H1 (cell line): ENCODE measurements around the gene SLC13A4. TPM values are rescaled to one million over a fixed set of nuclear protein-coding genes. Genes with fewer than 3 reads are reported as not detected.
A peak's percentile ranks its signal among the peaks of the same experiment; 100 is the strongest.

Source experiments
- CTCF ChIA-PET: fragments of 300-600 bp; sonication (Branson Sonifier 250); formaldehyde crosslinking; loops from one replicate; lab custom pipeline; 2021; ENCODE audit not compliant: partially characterized antibody; lab: Charles Lee
- POLR2A ChIA-PET: fragments of 300-600 bp; sonication (Branson Sonifier 250); formaldehyde crosslinking; loops from one replicate; lab custom pipeline; 2021; ENCODE audit warnings: inconsistent platforms; ENCODE audit not compliant: partially characterized antibody; lab: Charles Lee
- DNase-seq, 2 experiments: peaks; one replicate each; pipeline versions ENCODE4 v3.0.0 to v3.0.0-alpha.2; 2010 to 2022; ENCODE audit warnings: low spot score in 2 of 2, low read depth in 1 of 2, mixed read lengths in 1 of 2
- FAIRE-seq: peaks from 2 replicates; lab custom pipeline; 2011; peaks lifted over from hg19 to GRCh38; lab: Jason Lieb, UNC
- H2AFZ ChIP-seq: 2 replicates; pipeline ENCODE4 v1.8.1; 2012; ENCODE audit warnings: low read length, inconsistent platforms
- H2AK5ac ChIP-seq: 2 replicates; pipeline ENCODE4 v1.6.1; 2013; ENCODE audit warnings: low read depth, low read length
- H2BK120ac ChIP-seq: replicated peaks from 2 replicates; pipeline ENCODE3; 2013; ENCODE audit warnings: low read depth, low read length, inconsistent platforms
- H2BK12ac ChIP-seq: 2 replicates; pipeline ENCODE4 v1.6.1; 2013; ENCODE audit warnings: low read depth, low read length
- H2BK15ac ChIP-seq: 2 replicates; pipeline ENCODE4 v1.6.1; 2013; ENCODE audit warnings: low read length
- H2BK20ac ChIP-seq: 2 replicates; pipeline ENCODE4 v1.6.1; 2013; ENCODE audit warnings: low read length
- H2BK5ac ChIP-seq: 2 replicates; pipeline ENCODE4 v1.6.1; 2013; ENCODE audit warnings: low read depth, low read length
- H3K14ac ChIP-seq: 2 replicates; pipeline ENCODE4 v1.6.1; 2013; ENCODE audit warnings: inconsistent platforms; ENCODE audit not compliant: insufficient read length
- H3K18ac ChIP-seq: 2 replicates; pipeline ENCODE4 v1.6.1; 2013; ENCODE audit warnings: low read length; ENCODE audit errors: extremely low read depth
- H3K23ac ChIP-seq: 2 replicates; pipeline ENCODE4 v1.6.1; 2013; ENCODE audit warnings: inconsistent platforms; ENCODE audit not compliant: insufficient read length
- H3K23me2 ChIP-seq: 2 replicates; pipeline ENCODE4 v1.6.1; 2013; ENCODE audit warnings: low read depth, low read length
- H3K27ac ChIP-seq: 2 replicates; pipeline ENCODE4 v1.6.1; 2011; ENCODE audit warnings: low read depth, low read length, inconsistent platforms
- H3K27me3 ChIP-seq, 4 experiments: replicated peaks in 1 of 4; 1 replicate in 1 of 4; 2 replicates in 3 of 4; pipeline versions ENCODE4 v1.6.1 to v1.8.1; 2011 to 2013; ENCODE audit warnings: low read length in 3 of 4, mild to moderate bottlenecking in 3 of 4, inconsistent platforms in 2 of 4, mixed read lengths in 2 of 4, moderate library complexity in 1 of 4; ENCODE audit not compliant: control insufficient read depth in 3 of 4, insufficient read depth in 3 of 4; ENCODE audit errors: extremely low read depth in 1 of 4
- H3K36me3 ChIP-seq, 4 experiments: 2 replicates each; pipeline versions ENCODE4 v1.6.1 to v1.8.1; 2011 to 2013; ENCODE audit warnings: mild to moderate bottlenecking in 4 of 4, low read length in 3 of 4, moderate library complexity in 2 of 4, control low read depth in 1 of 4, inconsistent platforms in 1 of 4; ENCODE audit not compliant: insufficient read depth in 4 of 4, control insufficient read depth in 2 of 4
- H3K4ac ChIP-seq: replicated peaks from 2 replicates; pipeline ENCODE3; 2013; ENCODE audit warnings: low read length, low read depth, mixed read lengths, inconsistent platforms; ENCODE audit not compliant: insufficient read length
- H3K4me1 ChIP-seq, 4 experiments: replicated peaks in 1 of 4; 1 replicate in 1 of 4; 2 replicates in 3 of 4; pipeline versions ENCODE4 v1.6.1 to v1.8.1; 2011 to 2013; ENCODE audit warnings: low read length in 3 of 4, inconsistent platforms in 2 of 4, mixed read lengths in 1 of 4; ENCODE audit not compliant: insufficient read depth in 4 of 4, control insufficient read depth in 3 of 4
- H3K4me2 ChIP-seq, 2 experiments: 2 replicates each; pipeline versions ENCODE4 v1.6.1 to v1.8.1; 2011 to 2013; ENCODE audit warnings: low read depth in 2 of 2, low read length in 2 of 2, control low read depth in 1 of 2, inconsistent platforms in 1 of 2, mild to moderate bottlenecking in 1 of 2; ENCODE audit not compliant: insufficient read depth in 1 of 2
- H3K4me3 ChIP-seq, 4 experiments: fragments of 200-600, 300-600 bp in 1 of 4; sonication (generic), shearing (Covaris generic), sonication (Bioruptor Twin) in 1 of 4; 2 replicates each; pipeline versions ENCODE4 v1.5.1 to v1.8.1; 2011 to 2016; ENCODE audit warnings: low read length in 4 of 4, low read depth in 3 of 4, control low read depth in 2 of 4, inconsistent platforms in 2 of 4, mild to moderate bottlenecking in 2 of 4, mixed read lengths in 1 of 4, moderate library complexity in 1 of 4; ENCODE audit not compliant: insufficient read depth in 2 of 4; ENCODE audit errors: extremely low read depth in 1 of 4
- H3K56ac ChIP-seq: replicated peaks from 2 replicates; pipeline ENCODE3; 2013; ENCODE audit warnings: low read depth, mild to moderate bottlenecking, mixed read lengths, low read length, inconsistent platforms; ENCODE audit not compliant: insufficient read length
- H3K79me1 ChIP-seq: 2 replicates; pipeline ENCODE4 v1.6.1; 2013; ENCODE audit warnings: low read depth, low read length, control low read depth
- H3K79me2 ChIP-seq, 2 experiments: 2 replicates each; pipeline versions ENCODE4 v1.6.1 to v1.8.1; 2012 to 2013; ENCODE audit warnings: low read length in 2 of 2, mild to moderate bottlenecking in 2 of 2, inconsistent platforms in 1 of 2; ENCODE audit not compliant: insufficient read depth in 2 of 2, control insufficient read depth in 1 of 2
- H3K9ac ChIP-seq, 4 experiments: replicated peaks in 1 of 4; 1 replicate in 1 of 4; 2 replicates in 3 of 4; pipeline versions ENCODE4 v1.6.1 to v1.8.1; 2011 to 2013; ENCODE audit warnings: low read depth in 3 of 4, low read length in 3 of 4, control low read depth in 2 of 4, mild to moderate bottlenecking in 2 of 4, moderate library complexity in 2 of 4, inconsistent platforms in 1 of 4; ENCODE audit errors: extremely low read depth in 1 of 4
- H3K9me3 ChIP-seq, 2 experiments: 2 replicates each; pipeline versions ENCODE4 v1.6.1 to v1.8.1; 2012 to 2013; ENCODE audit warnings: mild to moderate bottlenecking in 2 of 2, moderate library complexity in 2 of 2, control low read depth in 1 of 2, inconsistent platforms in 1 of 2, low read depth in 1 of 2, low read length in 1 of 2, mixed read lengths in 1 of 2; ENCODE audit not compliant: insufficient read depth in 2 of 2
- H4K20me1 ChIP-seq, 2 experiments: replicated peaks in 1 of 2; 2 replicates each; pipeline versions ENCODE3 to v1.8.1; 2011 to 2013; ENCODE audit warnings: inconsistent platforms in 2 of 2, low read length in 2 of 2, mild to moderate bottlenecking in 1 of 2; ENCODE audit not compliant: insufficient read depth in 2 of 2, control insufficient read depth in 1 of 2
- H4K5ac ChIP-seq: 2 replicates; pipeline ENCODE4 v1.6.1; 2013; ENCODE audit warnings: low read length, low read depth, mixed read lengths, inconsistent platforms; ENCODE audit not compliant: insufficient read length
- H4K8ac ChIP-seq: 2 replicates; pipeline ENCODE4 v1.8.0; 2013; ENCODE audit warnings: mild to moderate bottlenecking, moderate library complexity, low read length, inconsistent platforms; ENCODE audit not compliant: insufficient read depth; ENCODE audit errors: extremely low read depth
- H4K91ac ChIP-seq: replicated peaks from 2 replicates; pipeline ENCODE3; 2013; ENCODE audit warnings: low read length, mixed read lengths, inconsistent platforms; ENCODE audit not compliant: insufficient read length
- EGR1 ChIP-seq: IDR thresholded peaks from 2 replicates; pipeline ENCODE4 v1.6.1; 2011; ENCODE audit warnings: low read depth, low read length, borderline replicate concordance
- GABPA ChIP-seq: IDR thresholded peaks from 2 replicates; pipeline ENCODE4 v1.6.1; 2011; ENCODE audit warnings: mild to moderate bottlenecking, low read length, moderate library complexity, borderline replicate concordance; ENCODE audit not compliant: insufficient read depth
- HDAC2 ChIP-seq, 2 experiments: fragments of 300-600 bp in 1 of 2; sonication (generic) in 1 of 2; IDR thresholded peaks; 2 replicates each; pipeline ENCODE4 v1.6.1; 2011 to 2012; ENCODE audit warnings: low read depth in 2 of 2, low read length in 2 of 2, mild to moderate bottlenecking in 2 of 2, moderate library complexity in 2 of 2, borderline replicate concordance in 1 of 2, inconsistent platforms in 1 of 2
- KDM1A ChIP-seq: fragments of 200-600, 300-600 bp; sonication (generic); IDR thresholded peaks from 2 replicates; pipeline ENCODE4 v1.7.1; 2016; ENCODE audit warnings: mild to moderate bottlenecking, low read length, borderline replicate concordance
- MAFK ChIP-seq: IDR thresholded peaks from 2 replicates; pipeline ENCODE4 v1.6.1; 2012; ENCODE audit warnings: low read depth, mild to moderate bottlenecking, improper control_type of control experiment, low read length
- MAX ChIP-seq: IDR thresholded peaks from 2 replicates; pipeline ENCODE4 v1.6.1; 2012; ENCODE audit warnings: inconsistent platforms
- NRF1 ChIP-seq: IDR thresholded peaks from 2 replicates; pipeline ENCODE4 v1.6.1; 2011; ENCODE audit warnings: mild to moderate bottlenecking, low read depth, low read length, improper control_type of control experiment
- RAD21 ChIP-seq, 2 experiments: IDR thresholded peaks in 1 of 2; conservative IDR thresholded peaks in 1 of 2; 2 replicates each; pipeline ENCODE4 v1.6.1; 2011; ENCODE audit warnings: low read depth in 2 of 2, low read length in 2 of 2, improper control_type of control experiment in 1 of 2, inconsistent platforms in 1 of 2, mild to moderate bottlenecking in 1 of 2, moderate library complexity in 1 of 2
- SIRT6 ChIP-seq: IDR thresholded peaks from one replicate; pipeline ENCODE4 v1.7.1; 2012; ENCODE audit warnings: low read length, inconsistent platforms
- SIX5 ChIP-seq: IDR thresholded peaks from 2 replicates; pipeline ENCODE4 v1.6.1; 2011; ENCODE audit warnings: mild to moderate bottlenecking, low read depth, low read length
- SRF ChIP-seq: IDR thresholded peaks from 2 replicates; pipeline ENCODE4 v1.6.1; 2011; ENCODE audit warnings: mild to moderate bottlenecking, low read depth, low read length, moderate library complexity
- TCF12 ChIP-seq: IDR thresholded peaks from 2 replicates; pipeline ENCODE4 v1.6.1; 2011; ENCODE audit warnings: low read depth, mild to moderate bottlenecking, low read length
- WGBS, 2 experiments: shearing (Covaris generic) in 1 of 2; methylation state at CpG; one replicate each; pipeline versions ENCODE4 v1.1.6 to v1.1.7; 2013 to 2015; ENCODE audit warnings: low lambda C conversion rate in 2 of 2, mixed read lengths in 2 of 2, inconsistent platforms in 1 of 2, low coverage in 1 of 2, missing lambda C conversion rate in 1 of 2; ENCODE audit not compliant: insufficient replicate concordance in 2 of 2, insufficient coverage in 1 of 2, insufficient read length in 1 of 2; ENCODE audit errors: extremely low coverage in 1 of 2, missing lambda C conversion rate in 1 of 2; 5-methylcytosine and 5-hydroxymethylcytosine counted together
- polyA plus RNA-seq, 7 experiments: library from polyadenylated mRNA; depleted of rRNA in 3 of 7; stranded (reverse) in 5 of 7; unstranded in 2 of 7; fragments of >200 nt in 5 of 7; fragments of 200-250 nt in 2 of 7; gene quantifications; 1 replicate in 5 of 7; 2 replicates in 1 of 7; 4 replicates in 1 of 7; pipeline versions ENCODE4 v1.2.1 to v1.2.3, GENCODE V29; 2011 to 2013; ENCODE audit warnings: missing spikeins in 2 of 7, mixed read lengths in 2 of 7
- total RNA-seq: library from RNA; stranded (reverse); fragmentation: NEBNext Ultra II Directional; extraction: Animal tissue kit (Norgen Biotek cat#: 25700); gene quantifications from 2 replicates; pipeline ENCODE4 v1.2.1, GENCODE V29; 2021

Gene SLC13A4
- total and polyA plus RNA-seq, 2 of the 8 experiments (the other 6 are each of a cell fraction or from before 2014, with no cell fraction given): 3.9 to 7.5 TPM

- Histone ChIP-seq H3K56ac (no peak overlapping the region), H4K8ac (no peak overlapping the region), H3K4me1 (peaks cover 0 to under 1% (median 0%) of the 10 kb centered on the region in 4 experiments; a peak in 1 of 7 replicates), H3K27me3 (no peaks in the 10 kb centered on the region), H3K4me2 (no peak overlapping the region), H2AK5ac (no peak overlapping the region), H2BK120ac (no peak overlapping the region), H2BK5ac (no peak overlapping the region), H3K36me3 (no peaks in the 10 kb centered on the region), H2BK15ac (no peak overlapping the region), H4K91ac (no peak overlapping the region), H2AFZ (no peak overlapping the region), H3K14ac (no peak overlapping the region), H3K18ac (0 out of 2 replicates have a peak overlapping the region, but pooled peaks have one; percentile 52), H3K79me2 (no peaks in the 10 kb centered on the region), H3K27ac (no peak overlapping the region), H3K9me3 (no peaks in the 10 kb centered on the region), H4K20me1 (no peaks in the 10 kb centered on the region), H3K23me2 (no peaks in the 10 kb centered on the region), H3K4ac (no peak overlapping the region), H3K79me1 (no peaks in the 10 kb centered on the region), H4K5ac (no peak overlapping the region), H3K23ac (no peak overlapping the region), H2BK12ac (no peak overlapping the region), H2BK20ac (no peak overlapping the region), H3K9ac (no peak overlapping the region), H3K4me3 (no peak overlapping the region)
- ChIA-PET POLR2A (interaction anchor here (0.6 kb wide), 1 partner anchor 76 kb away, joined by 3 read pairs; no protein-coding TSS in a partner anchor), CTCF (interaction anchor here (0.8 to 1.5 kb wide), 7 partner anchors 14 to 62 kb away, joined by 3 to 6 read pairs (median 3); no protein-coding TSS in a partner anchor)
- WGBS, 2 experiments: 94% methylated on average over 18 of the region's 21 CpGs; no CpG with 5 or more reads in 1 of the 2 experiments
- FAIRE-seq (no peak), DNase-seq (no peak)
- no peak for TF ChIP-seq SIX5
- no peak for TF ChIP-seq NRF1
- no peak for TF ChIP-seq SIRT6
- no peak for TF ChIP-seq KDM1A
- TF ChIP-seq TCF12: no peak
- TF ChIP-seq EGR1: no peak
- no peak for TF ChIP-seq MAFK
- no peak for TF ChIP-seq HDAC2 (IDR thresholded peaks at IDR 0.05; ENCODE audit: borderline replicate concordance in 1 of 2, low read depth in 2 of 2, low read length in 2 of 2)
- no peak for TF ChIP-seq SRF
- no peak for TF ChIP-seq MAX
- no peak for TF ChIP-seq GABPA
- no peak for TF ChIP-seq RAD21 (IDR thresholded peaks at IDR 0.05 in 1 of 2, conservative IDR thresholded peaks at IDR 0.05 in 1 of 2; ENCODE audit: low read depth in 2 of 2, low read length in 2 of 2)
Measured at GRCh38 chr7:135733603-135734342, 5.8 kb upstream of the SLC13A4 start.
